ENCODE data around the gene GCLM. TPM values are rescaled to one million over a fixed set of nuclear protein-coding genes. Genes with fewer than 3 reads are reported as not detected.
A peak's percentile ranks its signal among the peaks of the same experiment; 100 is the strongest.
"Not testable (repeated sequence)": the region's sequence is repeated elsewhere in the genome, so short reads cannot be mapped to it uniquely, and the experiment has no call there.

The GCLM gene
- total RNA-seq, 4 donors from 2014 or later: 4.2 to 18.4 (median 6.3) TPM

DNA sequence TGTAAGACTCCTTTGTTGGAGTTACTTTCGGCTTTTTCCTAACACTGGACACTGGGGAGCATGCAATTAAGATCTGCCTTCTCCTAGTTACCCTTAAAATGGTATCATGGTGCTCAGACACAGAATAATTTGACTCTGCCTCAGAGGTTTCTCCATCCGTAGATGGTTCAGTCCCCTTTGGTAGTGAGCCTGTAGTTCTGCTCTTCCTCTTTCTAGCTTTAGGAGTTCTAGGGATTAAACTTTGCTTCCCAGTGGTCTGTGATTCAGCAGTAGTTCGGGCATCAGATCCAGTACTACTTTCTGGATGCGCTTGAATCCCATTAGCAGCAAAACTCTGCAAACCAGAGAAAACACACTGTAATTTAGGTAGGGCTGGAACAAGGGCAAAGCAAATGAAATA, 31.7 kb downstream of the GCLM start:
- Histone ChIP-seq H3K36me3 (peaks cover 39 to 54% (median 48%) of the 10 kb centered on the region in 4 donors), H3K9me3 (no peaks in the 10 kb centered on the region), H3K27ac (replicated peaks in 1 of 4) (no peak overlapping the region), H3K4me1 (peaks cover 22 to 37% (median 34%) of the 10 kb centered on the region in 4 donors), H3K27me3 (no peaks in the 10 kb centered on the region), H3K4me3 (no peak overlapping the region)
- WGBS: 88% methylated on average over 4 of the region's 4 CpGs
- no peak for DNase-seq (ENCODE audit: extremely low spot score)
- intact Hi-C loops (cut with DNase I): no loop called here
- no peak for TF ChIP-seq POLR2A (IDR thresholded peaks at IDR 0.05; ENCODE audit: low read depth)
- no peak for TF ChIP-seq EP300 (IDR thresholded peaks at IDR 0.05)
- TF ChIP-seq, protein P1, sequence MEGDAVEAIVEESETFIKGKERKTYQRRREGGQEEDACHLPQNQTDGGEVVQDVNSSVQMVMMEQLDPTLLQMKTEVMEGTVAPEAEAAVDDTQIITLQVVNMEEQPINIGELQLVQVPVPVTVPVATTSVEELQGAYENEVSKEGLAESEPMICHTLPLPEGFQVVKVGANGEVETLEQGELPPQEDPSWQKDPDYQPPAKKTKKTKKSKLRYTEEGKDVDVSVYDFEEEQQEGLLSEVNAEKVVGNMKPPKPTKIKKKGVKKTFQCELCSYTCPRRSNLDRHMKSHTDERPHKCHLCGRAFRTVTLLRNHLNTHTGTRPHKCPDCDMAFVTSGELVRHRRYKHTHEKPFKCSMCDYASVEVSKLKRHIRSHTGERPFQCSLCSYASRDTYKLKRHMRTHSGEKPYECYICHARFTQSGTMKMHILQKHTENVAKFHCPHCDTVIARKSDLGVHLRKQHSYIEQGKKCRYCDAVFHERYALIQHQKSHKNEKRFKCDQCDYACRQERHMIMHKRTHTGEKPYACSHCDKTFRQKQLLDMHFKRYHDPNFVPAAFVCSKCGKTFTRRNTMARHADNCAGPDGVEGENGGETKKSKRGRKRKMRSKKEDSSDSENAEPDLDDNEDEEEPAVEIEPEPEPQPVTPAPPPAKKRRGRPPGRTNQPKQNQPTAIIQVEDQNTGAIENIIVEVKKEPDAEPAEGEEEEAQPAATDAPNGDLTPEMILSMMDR (IDR thresholded peaks at IDR 0.05): no peak
- no peak for TF ChIP-seq POLR2AphosphoS5 (IDR thresholded peaks at IDR 0.05)

- Histone ChIP-seq H3K27me3 (no peaks in the 10 kb centered on the region), H3K27ac (replicated peaks in 1 of 4) (no peak overlapping the region), H3K9me3 (no peaks in the 10 kb centered on the region), H3K4me3 (no peak overlapping the region), H3K4me1 (peaks cover 22 to 37% (median 34%) of the 10 kb centered on the region in 4 donors), H3K36me3 (peaks cover 52 to 65% (median 61%) of the 10 kb centered on the region in 4 donors)
- WGBS: 69% methylated on average over 1 of the region's 1 CpG
- TF ChIP-seq, protein P1 (IDR thresholded peaks at IDR 0.05): no peak
- no peak for TF ChIP-seq EP300 (IDR thresholded peaks at IDR 0.05)
- no peak for TF ChIP-seq POLR2AphosphoS5 (IDR thresholded peaks at IDR 0.05)
- TF ChIP-seq POLR2A (IDR thresholded peaks at IDR 0.05; ENCODE audit: low read depth): no peak
- intact Hi-C loops (cut with DNase I): no loop called here
- no peak for DNase-seq (ENCODE audit: extremely low spot score)
These were observed 33.0 kb downstream of the GCLM start for GRCh38 chr1:93876244-93876643.

- Histone ChIP-seq H3K4me3 (no peak overlapping the region), H3K9me3 (no peaks in the 10 kb centered on the region), H3K4me1 (peaks cover 22 to 29% (median 29%) of the 10 kb centered on the region in 4 donors), H3K27ac (replicated peaks in 1 of 4) (no peak overlapping the region), H3K27me3 (no peaks in the 10 kb centered on the region), H3K36me3 (peaks cover 73 to 86% (median 82%) of the 10 kb centered on the region in 4 donors)
- TF ChIP-seq, protein P1 (IDR thresholded peaks at IDR 0.05): peak in 1 of 3 experiments; percentile 51
- TF ChIP-seq POLR2AphosphoS5 (IDR thresholded peaks at IDR 0.05) (no peak), EP300 (IDR thresholded peaks at IDR 0.05) (no peak), POLR2A (IDR thresholded peaks at IDR 0.05; ENCODE audit: low read depth) (no peak)
- intact Hi-C loops (cut with DNase I): no loop called here
- WGBS: 78% methylated on average over 3 of the region's 3 CpGs
- no peak for DNase-seq (ENCODE audit: extremely low spot score)
These were observed 35.1 kb downstream of the GCLM start for GRCh38 chr1:93874025-93874651.

- Histone ChIP-seq H3K27me3 (no peaks in the 10 kb centered on the region), H3K4me3 (no peak overlapping the region), H3K27ac (replicated peaks in 1 of 4) (no peak overlapping the region), H3K9me3 (no peaks in the 10 kb centered on the region), H3K36me3 (peaks cover 74 to 92% (median 85%) of the 10 kb centered on the region in 4 donors), H3K4me1 (peaks cover 5 to 8% (median 7%) of the 10 kb centered on the region in 4 donors)
- TF ChIP-seq POLR2AphosphoS5 (IDR thresholded peaks at IDR 0.05): no peak
- 64% methylated on average over 4 of the region's 4 CpGs for WGBS
- intact Hi-C loops (cut with DNase I): no loop called here
- no peak for DNase-seq (ENCODE audit: extremely low spot score)
These were observed 37.9 kb downstream of the GCLM start for GRCh38 chr1:93871366-93871765.

- Histone ChIP-seq H3K36me3 (peaks cover 63 to 76% (median 70%) of the 10 kb centered on the region in 4 donors), H3K4me3 (no peak overlapping the region), H3K9me3 (no peaks in the 10 kb centered on the region), H3K27ac (replicated peaks in 1 of 4) (no peak overlapping the region), H3K27me3 (no peaks in the 10 kb centered on the region), H3K4me1 (no peaks in the 10 kb centered on the region)
- no peak for TF ChIP-seq POLR2AphosphoS5 (IDR thresholded peaks at IDR 0.05)
- TF ChIP-seq, protein P1 (IDR thresholded peaks at IDR 0.05): no peak
- no peak for TF ChIP-seq POLR2A (IDR thresholded peaks at IDR 0.05; ENCODE audit: low read depth)
- no peak for TF ChIP-seq EP300 (IDR thresholded peaks at IDR 0.05)
- intact Hi-C loops (cut with DNase I): no loop called here
- no peak for DNase-seq (ENCODE audit: extremely low spot score)
- 90% methylated on average over 5 of the region's 5 CpGs for WGBS
These were observed 39.6 kb downstream of the GCLM start for GRCh38 chr1:93869653-93870052.

GRCh38 chr1:93868492-93868891, 40.7 kb downstream of the GCLM start:
- peaks cover 51 to 64% (median 59%) of the 10 kb centered on the region in 4 donors for H3K36me3 ChIP-seq
- H3K27ac ChIP-seq (replicated peaks in 1 of 4); H3K9me3 ChIP-seq; H3K4me1 ChIP-seq; H3K4me3 ChIP-seq; intact Hi-C loops (cut with DNase I); DNase-seq (ENCODE audit: extremely low spot score); H3K27me3 ChIP-seq: not testable (repeated sequence)
- WGBS: 100% methylated on average over 1 of the region's 1 CpG

All from esophagus muscularis mucosa (tissue), 4 donors.